CD4-positive, alpha-beta T cell treated with Interleukin-17A for 1 hour (primary cell): Measurements from ENCODE around the gene IGFN1.
"Not testable (repeated sequence)": the region's sequence is repeated elsewhere in the genome, so short reads cannot be mapped to it uniquely, and the experiment has no call there.

ENCODE experiments used
- DNase-seq: peaks from one replicate; pipeline ENCODE4 v3.0.0-alpha.2; 2020

IGFN1 gene

DNA sequence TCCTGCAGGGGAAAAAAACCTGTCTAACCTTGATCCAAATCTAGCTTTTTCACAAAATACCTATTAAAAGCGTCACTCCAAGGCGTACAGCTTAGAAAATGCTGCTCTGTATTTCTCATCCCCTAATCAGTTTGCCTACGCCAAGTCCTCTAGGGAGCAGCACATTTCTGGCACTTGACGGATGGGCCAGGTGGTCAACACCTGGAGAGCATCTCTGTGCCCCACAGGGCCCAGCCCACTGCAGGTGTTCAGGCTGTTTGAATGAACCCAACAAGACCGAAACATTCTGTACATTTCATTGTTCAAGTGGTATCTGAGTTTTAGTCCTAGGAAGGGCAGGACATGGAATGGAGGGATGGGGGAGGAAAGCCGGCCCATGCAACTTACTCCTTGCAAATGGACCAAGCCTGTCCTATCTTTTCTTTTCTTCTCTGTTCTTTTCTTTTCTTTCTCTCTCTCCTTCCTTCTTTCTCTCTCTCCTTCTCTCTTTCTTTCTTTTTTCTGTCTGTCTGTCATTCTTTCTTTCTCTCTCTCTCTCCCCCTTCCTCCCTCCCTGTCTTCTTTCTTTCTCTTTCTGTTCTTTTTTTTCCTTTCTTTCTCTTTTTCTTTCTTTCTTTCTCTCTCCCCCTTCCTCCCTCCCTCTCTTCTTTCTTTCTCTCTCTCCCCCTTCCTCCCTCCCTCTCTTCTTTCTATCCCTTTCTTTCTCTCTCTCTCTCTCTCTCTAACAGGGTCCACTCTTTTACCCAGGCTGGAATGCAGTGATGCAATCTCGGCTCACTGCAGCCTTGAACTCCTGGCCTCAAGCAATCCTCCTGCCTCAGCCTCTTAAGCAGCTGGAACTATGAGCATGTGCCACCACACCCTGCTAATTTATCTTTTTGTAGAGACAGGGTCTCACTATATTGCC lies 29.1 kb downstream of the IGFN1 start:
- no peak for DNase-seq

DNA sequence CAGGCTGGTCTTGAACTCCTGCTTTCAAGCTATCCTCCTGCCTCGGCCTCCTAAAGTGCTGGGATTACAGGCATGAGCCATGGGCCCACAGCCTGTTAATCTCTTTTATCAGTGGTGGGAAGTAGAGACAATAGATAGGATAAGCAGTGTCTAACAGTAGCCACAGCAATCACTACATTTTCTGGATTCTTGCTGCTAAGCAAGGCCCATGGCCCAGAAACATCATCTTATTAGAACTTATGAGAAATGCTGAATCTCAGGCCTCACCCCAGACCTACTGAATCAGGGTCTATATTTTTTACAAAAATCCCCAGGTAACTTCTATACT lies 29.7 kb downstream of the IGFN1 start:
- DNase-seq, result no peak

DNA sequence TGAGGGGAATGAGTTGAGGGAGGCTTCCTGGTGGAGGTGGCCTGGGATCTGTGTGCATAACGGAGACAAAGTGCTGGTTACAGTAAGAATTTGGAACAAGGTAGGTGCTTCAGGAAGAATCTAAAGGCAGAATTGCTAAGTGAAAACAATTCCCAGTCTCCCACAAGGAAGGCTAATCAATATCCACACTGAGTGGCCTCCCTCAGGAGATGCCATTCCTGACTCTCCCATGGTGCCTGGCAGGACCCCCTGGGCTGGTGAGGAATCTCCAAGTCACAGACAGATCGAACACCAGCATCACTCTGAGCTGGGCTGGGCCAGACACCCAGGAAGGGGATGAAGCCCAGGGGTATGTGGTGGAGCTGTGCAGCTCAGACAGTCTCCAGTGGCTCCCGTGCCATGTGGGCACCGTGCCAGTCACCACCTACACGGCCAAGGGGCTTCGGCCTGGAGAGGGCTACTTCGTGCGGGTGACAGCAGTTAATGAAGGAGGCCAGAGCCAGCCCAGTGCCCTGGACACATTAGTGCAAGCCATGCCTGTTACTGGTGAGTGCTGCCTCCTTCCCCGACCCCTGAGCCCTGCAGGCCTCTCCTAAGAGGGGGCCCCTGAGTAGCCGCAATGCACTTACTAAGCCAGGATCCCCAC lies 30.7 kb downstream of the IGFN1 start:
- DNase-seq, result no peak

DNA sequence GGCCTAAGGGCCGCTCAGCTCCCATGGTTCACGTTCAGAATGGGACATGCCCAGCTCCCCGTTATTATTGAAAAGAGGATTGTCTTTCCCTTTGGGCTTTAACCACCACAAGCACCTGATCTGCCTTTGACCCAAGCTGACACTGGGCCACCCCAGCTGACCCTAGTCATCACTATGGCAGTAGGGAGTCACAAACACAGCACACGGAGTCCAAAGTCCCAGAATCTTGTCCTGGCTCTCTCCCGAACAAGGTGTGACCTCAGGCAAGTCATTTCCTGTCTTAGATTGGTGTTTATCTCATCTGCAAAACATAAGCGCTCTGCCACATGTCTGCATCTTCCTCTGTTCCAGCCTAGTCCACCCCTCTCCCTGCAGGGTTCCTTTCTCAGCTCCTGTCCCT lies 31.5 kb downstream of the IGFN1 start:
- no peak for DNase-seq

DNA sequence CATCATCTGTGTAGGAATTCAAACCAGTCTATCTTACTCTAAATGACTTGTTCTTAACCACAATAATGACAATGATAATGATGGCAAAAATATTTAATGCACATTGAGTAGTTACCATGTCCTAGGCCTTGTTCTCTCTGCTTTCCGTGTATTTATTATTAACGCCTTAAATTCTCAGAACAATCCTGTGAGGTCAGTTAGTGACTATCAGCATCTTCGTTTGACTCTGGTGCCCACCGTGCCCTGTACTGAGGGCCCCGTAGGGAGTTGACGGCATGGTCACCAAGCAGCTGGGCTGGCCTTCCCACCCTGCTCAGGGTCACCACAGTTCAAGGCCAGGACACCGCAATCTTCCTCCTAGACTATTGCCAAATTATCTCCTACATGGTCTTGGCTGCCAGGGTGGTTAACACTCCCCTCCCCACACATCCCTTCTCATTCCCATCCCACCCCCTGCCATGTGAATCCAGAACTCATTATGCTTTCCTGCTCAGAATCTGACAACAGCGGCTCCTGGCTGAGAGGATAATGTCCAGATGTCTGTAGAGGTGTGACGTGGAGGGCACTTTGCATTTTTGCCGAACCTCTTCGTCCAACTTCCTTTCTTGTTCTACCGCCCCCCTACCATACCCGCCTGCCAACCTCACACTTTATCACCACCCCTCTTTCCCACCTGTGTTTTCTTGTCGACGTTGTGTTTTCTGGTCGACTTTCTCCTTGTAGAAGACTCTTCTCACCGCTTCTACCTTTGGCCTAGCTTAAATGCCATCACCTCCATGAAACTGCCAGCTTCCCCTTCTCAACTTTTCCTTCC lies 33.4 kb downstream of the IGFN1 start:
- no peak for DNase-seq

DNA sequence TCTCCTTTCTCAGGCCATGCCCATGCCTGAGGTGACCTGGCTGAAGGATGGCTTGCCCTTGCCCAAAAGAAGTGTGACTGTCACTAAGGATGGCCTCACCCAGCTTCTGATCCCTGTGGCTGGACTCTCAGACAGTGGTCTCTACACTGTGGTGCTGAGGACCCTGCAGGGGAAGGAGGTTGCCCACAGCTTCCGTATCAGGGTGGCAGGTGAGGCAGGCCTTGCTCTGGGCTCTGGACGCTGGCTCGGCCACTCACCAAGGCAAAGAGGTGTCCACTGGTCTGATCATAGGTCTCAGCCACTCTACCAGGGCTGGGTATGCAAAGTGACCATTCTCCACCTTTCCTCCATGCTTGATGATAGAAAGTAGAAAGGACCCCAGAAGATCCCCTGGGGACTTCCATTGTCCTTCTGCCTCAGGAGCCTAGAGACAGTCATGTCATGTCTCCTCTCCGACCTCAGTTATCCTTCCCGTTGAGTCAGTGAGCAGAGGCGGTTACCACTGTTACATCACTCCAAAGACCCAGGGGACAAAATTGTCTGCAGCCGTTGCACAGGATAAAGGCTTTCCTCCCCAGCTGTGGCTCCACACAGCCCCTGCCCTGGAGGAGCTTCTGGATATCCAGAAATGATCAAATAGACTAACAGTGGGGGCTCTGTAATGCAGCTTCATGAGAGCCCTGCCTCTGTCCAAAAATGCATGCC lies 34.2 kb downstream of the IGFN1 start:
- no peak for DNase-seq

DNA sequence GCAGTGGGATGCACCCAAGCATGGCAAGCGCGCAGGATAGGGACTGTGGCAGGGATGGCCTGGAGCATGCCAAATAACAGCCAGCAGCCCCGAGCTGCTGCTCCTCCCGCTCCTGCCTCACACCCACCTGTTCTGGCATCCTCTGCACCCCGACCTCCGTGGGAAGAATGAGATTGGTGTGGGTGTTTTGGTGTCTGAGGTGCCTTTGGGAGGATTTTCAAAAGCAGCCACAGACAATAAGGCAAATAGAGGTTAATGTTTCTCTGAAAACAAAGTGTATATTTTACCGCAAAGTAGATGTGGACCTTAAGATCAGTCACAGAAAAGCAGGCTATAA lies 35.5 kb downstream of the IGFN1 start:
- DNase-seq, result no peak

DNA sequence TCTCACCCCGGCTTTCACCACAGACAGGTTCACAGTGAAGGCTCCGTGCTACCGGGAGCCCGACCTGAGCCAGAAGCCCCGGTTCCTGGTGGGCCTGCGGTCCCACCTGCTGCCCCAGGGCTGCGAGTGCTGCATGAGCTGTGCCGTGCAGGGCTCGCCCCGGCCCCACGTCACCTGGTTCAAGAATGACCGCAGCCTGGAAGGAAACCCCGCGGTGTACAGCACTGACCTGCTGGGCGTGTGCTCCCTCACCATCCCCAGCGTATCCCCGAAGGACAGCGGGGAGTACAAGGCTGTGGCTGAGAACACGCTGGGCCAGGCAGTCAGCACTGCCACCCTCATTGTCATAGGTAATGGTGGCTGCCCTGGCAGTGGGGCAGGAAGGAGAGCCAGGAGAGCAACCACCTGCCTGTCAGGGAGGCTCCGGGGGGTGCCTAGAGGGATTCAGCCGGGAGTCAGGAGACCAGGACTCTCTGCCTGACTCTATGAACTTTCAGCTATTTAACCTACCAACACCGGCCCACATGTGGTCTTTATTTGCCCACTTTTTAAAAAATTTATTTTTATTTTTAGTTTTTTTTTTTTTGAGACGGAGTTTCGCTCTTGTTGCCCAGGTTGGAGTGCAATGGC lies 36.4 kb downstream of the IGFN1 start:
- no peak for DNase-seq

DNA sequence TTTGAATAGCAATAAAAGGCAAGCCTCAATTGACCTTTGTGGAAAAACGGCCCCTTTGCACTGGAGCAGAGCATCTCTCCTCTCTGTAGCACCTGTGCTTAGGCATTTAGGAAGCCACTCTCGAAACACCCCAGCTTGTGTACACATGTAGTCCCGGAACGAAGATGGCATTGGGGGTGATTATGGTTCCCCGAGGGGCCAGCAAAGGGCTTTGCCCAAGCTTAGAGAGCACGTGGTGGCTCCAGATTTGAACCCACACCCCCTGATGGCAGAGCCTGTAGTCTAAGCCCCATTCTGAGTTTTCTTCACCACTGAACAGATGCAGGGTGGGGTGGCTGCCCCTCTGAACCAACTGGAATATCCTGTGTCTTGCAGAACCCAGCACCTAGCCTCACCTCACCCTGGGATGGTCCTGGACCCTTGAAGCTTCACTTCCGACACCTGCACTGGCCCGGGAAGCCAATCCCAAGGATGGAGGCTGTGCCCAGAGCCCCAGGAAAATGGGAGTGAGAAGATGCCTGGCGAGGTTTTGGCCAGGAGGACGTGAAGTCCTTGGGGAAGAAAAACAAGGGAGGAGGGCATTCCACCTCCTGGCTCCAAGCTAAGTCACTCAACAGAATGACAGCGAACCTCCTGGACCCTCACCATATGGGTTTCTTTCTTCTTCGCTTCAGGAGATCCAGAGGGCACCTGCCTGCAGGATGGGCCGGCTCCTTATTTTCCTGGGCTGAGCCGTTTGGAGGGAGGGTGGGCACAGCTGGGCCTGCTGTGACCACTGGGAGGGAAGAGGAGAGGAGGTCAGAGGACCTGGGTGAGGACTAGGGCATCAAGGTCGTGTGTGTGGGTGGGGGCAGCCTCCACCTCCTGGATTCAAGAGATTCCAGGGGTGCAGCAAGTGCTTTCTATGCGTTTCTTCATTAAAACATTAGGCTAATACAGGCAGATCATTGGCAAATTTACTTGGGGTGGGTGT lies 37.7 kb downstream of the IGFN1 start:
- no peak for DNase-seq

DNA sequence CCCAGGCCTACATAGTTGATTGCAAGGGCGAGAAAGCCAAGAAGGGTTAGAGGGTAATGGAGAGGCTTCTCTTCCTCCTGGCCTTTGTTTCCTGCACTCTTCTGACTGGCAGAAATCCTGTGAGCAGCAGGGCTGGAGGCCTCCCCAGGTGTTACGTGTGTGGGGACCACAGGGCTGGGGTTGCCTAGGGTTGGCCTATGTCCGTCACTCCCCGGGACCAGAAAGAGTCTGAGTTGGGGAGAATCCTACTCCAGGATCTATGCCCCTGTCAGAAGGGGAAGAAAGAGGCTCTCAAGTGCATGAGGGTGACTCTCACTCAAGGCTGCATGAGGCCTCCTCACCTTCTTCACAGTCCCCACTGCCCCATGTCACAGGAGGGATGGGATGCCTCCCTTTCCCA lies 38.5 kb downstream of the IGFN1 start:
- no peak for DNase-seq

DNA sequence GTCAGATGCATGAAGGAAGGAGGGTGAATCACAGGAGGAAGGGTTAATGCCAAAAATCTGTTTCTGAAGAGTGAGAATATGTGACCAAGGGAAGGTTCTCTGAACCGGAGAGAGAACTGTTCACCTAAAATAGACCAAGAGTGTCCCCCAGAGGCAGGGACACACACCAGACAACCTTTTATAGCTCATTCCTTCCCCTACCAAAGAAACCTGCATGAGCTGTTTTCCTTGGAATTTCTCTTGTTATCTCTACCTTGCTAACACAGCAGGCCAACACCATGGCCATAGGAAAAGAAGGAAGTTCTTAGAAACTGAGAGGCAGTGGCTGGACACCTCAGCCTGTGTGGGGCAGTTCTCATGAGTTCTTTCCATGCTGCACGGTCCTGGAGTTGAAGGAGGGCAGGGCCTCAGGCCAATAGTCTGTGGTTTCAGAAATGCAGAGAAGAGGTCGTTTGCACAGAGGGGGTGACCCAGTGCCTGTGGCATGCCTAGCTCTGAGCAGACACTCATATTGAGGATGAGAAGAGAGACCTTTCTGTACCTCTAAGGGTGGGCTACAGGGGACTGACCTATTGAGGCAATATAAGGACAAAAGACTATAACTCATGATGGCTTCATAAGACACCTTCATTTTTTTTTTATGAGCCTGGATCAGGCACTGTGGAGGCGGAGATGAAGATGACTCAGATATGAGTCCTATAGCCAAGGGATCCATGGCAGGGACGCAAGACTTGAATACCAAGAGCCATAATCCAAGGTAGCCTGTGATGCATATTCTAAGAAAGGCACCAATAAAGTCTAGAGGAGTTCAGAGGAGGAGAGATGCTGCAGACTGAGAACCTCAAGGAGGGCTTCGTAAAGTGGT lies 39.4 kb downstream of the IGFN1 start:
- DNase-seq, result no peak

DNA sequence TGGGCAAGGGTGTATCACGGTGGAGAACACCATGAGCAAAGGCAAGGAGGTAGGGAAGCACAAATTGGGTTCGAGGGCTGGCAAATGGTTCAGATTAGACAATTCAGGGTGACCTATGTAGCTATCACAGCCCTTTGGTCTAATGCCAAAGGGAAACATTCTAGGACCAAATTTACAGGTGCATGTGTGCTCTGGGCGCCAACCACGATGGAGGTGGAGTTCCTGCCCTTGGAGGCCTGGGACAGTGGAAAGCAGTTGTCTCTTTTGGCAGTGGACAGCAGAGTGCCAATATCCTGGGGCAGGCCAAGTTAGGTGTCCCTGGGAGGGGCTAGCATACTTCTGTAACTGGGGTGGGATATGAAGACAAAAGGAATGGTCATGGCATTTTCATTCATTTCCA lies 40.1 kb downstream of the IGFN1 start:
- DNase-seq, result no peak

DNA sequence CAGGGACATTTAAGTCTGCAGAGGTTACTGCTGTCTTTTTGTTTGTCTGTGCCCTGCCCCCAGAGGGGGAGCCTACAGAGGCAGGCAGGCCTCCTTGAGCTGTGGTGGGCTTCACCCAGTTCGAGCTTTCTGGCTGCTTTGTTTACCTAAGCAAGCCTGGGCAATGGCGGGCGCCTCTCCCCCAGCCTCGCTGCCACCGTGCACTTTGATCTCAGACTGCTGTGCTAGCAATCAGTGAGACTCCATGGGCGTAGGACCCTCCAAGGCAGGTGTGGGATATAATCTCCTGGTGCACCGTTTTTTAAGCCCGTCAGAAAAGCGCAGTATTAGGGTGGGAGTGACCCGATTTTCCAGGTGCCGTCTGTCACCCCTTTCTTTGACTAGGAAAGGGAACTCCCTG lies 49.0 kb downstream of the IGFN1 start:
- DNase-seq, result not testable (repeated sequence)

DNA sequence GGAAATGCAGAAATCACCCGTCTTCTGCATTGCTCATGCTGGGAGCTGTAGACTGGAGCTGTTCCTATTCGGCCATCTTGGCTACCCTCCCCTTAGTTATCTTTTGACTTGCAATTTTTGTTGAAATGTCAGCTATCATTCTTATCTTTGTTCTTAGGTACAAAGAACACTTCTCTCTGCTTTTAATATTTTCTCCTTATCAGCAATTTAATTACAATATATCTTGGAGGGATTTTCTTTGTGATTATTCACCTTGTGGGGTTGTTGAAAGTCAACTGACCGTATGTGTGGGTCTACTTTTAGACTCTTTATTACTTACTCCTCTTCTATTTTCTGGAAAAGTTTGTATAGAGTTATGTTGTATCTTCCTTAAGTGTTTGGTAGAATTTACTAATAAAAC lies 49.5 kb downstream of the IGFN1 start:
- no peak for DNase-seq

DNA sequence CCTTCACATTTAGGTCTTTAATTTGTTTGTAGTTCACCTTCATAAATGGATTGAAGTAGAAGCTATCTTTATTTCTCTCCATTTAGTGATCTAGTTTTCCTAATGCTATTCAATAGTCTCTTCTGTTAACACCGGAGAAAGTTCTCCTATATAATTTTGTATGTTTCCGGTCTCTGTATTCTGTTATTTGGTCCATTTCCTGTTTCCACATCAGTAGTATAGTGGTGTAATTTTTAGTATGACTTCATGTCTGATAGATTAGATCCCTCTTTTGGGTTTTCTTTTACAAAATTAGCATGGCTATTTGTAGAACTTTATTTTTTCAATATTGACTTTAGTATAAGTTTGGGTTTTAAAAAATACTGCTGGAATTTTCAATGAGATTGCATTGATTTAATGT lies 51.1 kb downstream of the IGFN1 start:
- no peak for DNase-seq

DNA sequence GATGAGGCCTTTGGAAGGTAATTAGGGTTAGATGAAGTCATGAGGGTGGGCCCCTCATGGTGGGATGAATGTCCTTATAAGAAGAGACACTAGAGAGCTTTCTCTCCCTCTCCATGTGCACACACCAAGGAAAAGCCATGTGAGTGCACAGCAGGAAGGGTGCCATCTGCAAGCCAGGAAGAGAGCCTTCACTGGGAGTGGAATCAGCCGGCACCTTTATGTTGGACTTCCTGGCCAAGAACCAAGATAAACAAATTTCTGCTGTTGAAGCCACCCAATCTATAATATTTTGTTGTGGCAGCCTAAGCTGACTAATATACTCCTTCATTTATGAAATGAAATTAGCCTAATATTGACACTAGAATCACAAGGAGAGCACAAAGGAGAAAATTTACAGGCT lies 54.5 kb downstream of the IGFN1 start:
- DNase-seq, result no peak

DNA sequence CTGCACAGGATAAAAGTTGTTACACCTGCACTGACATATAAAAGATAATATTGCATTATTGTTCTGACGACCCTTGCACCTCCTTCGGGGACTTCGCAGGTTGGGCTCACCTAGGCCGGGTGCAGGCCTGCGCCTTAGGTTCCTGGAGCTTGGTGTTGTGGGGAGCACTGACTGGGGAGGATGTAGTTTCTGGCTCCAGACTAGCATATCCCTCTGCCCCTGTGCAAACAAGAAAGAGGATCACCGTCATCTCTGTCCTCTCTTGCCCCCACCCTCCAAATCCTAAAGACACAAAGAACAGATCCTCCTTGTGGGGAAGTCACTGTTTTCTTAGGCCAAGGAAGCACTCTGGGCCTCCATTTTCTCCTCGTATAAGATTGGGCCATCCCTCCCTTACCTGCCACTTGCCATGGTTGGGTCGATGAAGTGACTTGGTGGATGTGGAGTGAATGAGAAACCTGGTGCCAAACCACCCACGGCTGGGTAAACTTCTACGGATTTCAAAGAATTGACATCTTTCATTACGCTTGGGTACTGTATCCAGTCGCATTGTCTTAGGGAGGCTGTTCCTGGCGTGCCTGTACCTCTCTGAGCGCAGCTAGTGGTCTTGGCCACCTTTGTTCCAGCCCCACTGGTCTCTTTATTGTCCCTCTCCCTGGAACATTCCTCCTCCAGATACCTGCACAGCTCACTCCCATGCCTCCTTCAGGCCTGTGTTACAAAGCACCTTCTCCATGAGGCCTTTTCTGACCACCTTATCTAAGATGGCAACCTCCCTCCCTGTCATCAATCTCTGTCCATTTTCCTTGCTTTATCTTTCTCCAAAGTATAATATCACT lies 58.3 kb downstream of the IGFN1 start:
- no peak for DNase-seq

DNA sequence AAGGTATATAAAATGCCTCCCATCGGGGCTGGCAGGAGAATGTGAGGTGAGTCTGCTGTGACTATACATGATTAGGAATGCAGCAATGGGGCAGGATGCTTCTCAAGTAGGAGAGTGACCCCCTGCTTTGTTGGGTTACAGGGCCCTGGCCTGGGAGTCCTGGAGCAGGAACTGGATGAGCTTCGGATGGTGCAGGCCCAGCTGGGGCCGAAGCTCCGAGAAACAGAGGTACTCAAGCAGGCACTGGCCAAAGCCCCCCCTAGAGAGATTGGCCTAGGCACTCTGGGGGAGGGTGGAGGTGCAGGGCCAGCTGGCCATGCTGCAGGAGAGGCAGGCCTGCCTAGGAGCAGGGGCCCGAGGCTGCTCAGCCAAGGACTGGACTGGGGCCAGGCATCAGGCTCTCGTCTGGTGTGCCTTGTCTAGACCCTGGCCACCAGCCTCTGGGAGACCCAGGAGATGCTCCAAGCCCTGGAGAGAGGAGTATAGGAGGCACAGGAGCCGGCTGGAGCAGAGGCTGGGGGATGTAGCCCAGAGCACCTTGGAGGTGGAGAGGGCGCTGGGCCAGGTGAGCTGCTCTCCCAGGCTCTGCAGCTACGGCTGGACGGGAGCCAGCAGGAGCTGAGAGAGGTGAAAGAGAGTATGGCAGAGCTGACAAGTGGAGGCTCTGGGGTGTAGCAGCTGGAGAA lies 59.8 kb downstream of the IGFN1 start:
- DNase-seq, result no peak

DNA sequence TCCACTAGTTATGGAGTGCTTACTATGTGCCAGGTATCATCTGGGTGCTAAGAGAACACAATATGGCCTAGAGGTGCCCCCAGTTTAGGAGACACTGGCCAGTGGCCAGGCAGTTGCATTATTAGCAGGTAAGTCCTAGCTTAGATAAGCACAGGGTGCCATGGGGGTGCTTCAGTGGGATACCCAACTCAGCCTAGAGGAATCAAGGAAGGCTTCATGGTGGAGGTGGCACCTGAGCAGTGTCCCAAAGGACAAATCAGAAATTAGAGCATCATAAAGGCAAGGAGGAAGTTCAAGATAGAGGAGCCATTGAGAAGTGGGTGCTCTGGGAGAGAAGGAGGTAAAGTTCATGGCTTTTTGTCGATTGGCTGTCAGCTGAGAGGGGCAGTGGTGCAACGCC lies 60.8 kb downstream of the IGFN1 start:
- no peak for DNase-seq
